AG20443 (cell line): ENCODE results near the gene FUZ.

Source experiments
- DNase-seq: peaks from one replicate; pipeline ENCODE4 v3.0.0; 2012; ENCODE audit warnings: low spot score, mixed read lengths

Gene FUZ

DNA sequence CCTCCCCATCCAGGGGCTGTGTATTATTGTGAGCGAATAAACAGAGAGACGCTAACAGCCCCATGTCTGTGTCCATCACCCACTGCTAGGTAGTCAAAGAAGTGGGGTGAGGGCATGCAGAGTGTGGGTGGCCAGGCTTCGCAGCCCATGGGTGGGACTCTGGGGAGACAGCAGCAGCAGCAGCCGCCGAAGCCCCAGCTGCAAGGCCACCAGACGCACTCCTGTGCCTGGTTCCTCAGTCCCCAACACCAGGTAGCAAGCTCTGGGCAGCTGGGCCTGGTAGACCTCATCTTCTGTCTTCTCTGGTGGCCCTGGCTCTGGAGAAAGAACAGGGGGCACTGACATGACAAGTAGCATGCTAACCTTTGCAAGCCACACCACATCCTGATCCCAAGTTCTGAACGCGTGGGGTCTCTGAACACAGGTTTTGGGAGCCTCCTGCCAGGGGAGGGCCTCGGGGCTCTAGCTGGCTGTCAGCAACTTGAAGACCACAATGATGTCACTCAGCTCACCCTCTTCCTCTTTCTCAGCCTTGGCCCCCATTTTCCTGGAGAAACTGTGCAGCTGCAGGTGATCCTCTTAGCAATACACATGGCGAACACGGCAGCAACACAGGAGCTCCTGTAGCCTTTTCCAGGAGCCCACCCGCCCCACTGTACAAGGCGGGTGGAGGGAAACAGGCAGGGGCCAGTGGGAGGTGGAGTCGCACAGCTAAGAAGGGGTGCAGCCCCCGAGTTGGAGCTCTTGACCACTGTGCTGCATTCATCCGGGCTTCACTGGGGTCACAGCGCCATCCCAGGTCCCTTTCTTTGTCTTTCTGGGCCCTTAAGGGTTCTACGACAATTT lies 5.8 kb downstream of the FUZ start:
- no peak for DNase-seq

DNA sequence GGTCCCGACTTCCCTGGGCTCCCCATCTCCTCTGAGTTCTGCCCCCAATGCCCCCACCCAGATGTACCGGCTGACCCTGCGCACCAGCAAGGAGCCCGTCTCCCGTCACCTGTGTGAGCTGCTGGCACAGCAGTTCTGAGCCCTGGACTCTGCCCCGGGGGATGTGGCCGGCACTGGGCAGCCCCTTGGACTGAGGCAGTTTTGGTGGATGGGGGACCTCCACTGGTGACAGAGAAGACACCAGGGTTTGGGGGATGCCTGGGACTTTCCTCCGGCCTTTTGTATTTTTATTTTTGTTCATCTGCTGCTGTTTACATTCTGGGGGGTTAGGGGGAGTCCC lies 6.5 kb downstream of the FUZ start:
- DNase-seq = no peak

DNA sequence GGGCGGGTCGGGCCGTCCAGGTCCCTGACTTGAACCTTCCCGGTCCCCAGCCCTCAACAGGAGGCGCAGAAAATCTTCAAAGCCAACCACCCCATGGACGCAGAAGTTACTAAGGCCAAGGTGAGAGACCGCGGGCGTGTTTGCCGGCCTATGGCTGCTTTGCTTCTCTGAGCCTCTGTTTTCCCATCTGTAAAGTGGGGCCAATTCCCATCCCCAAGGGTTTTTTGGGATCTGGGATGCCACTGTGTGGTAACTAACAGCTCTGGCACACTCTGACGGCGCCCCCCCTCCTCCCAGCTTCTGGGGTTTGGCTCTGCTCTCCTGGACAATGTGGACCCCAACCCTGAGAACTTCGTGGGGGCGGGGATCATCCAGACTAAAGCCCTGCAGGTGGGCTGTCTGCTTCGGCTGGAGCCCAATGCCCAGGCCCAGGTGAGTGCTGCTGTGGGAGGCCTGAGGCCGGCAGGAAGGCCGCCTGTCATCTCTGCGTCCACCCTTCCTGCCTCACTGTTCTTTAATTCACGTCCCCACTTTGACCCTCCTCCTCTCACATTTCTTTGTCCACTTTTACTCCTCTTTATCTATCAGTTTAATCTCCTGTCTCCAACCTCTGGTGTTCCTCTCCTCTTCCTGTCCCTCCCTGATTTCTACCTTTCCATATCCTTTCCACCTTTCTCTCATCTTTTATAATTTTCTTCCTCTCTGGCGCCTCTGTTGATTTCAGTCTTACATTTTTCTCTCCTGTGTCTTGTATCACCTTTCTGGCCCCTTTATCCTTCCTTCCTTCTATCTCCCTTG lies 7.1 kb downstream of the FUZ start:
- no peak for DNase-seq

DNA sequence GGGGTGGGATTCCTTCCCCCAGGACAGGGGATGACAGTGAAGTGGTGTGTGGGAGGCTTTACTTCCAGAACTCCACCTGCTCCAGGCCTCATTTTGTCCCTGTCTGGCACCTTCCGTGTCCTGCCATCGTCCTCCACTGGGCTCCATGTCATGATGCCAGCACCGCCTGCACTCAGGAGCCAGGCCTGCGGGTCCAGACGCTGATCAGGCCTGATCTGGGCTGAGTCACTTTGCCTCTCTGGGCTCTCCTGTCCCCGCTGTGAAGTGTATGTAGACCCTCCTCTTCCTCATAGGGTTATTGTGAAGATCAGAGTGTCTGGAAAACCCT lies 9.6 kb downstream of the FUZ start:
- DNase-seq = no peak

- DNase-seq = no peak
Observed at GRCh38 chr19:49802836-49803528, 10.1 kb downstream of the FUZ start.

- DNase-seq = peak; percentile 88
Observed at GRCh38 chr19:49801966-49802661, 11.0 kb downstream of the FUZ start.

- no peak for DNase-seq
Observed at GRCh38 chr19:49801401-49801888, 11.6 kb downstream of the FUZ start.

DNA sequence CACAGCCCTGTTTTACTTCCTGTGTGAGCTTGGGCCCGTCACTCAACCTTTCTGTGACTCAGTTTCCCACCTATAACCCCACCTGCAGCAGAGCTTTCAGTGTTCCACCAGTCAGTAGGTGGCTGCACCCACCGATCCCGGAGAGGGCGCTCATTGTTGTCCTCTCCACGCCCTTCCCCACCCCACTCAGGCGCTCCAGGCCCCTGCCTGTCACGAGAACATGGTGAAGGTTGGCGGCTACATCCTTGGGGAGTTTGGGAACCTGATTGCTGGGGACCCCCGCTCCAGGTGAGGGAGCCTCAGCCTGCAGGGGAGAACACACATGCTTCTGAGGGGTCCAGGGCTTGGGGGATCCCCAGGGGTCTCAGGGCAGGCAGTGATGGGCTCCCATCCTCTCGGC lies 12.3 kb downstream of the FUZ start:
- DNase-seq = no peak

DNA sequence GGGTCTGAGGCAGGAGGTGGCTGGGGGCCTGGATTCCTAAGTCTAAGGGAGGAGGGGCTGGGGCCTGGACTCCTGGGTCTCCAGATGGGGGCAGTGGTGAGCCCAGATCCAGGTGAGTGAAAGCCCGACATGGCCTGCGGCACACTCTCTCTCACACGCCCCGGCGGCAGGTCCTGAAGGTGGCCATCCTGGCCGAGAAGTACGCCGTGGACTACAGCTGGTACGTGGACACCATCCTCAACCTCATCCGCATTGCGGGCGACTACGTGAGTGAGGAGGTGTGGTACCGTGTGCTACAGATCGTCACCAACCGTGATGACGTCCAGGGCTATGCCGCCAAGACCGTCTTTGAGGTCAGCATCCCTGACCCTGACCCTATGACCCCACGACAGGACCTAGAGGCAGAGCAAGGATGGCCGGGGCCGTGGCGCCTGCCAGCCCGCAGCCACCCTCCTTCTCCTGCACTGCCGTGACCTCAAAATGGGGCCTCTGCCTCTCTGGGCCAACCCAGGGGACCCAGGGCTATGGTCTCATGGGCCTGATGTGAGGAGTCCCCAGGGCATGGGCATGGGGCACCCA lies 13.2 kb downstream of the FUZ start:
- DNase-seq = no peak

- DNase-seq = no peak
Observed at GRCh38 chr19:49799271-49799797, 13.8 kb downstream of the FUZ start.

GRCh38 chr19:49798574-49798973 lies 14.5 kb downstream of the FUZ start:
- DNase-seq = no peak

DNA sequence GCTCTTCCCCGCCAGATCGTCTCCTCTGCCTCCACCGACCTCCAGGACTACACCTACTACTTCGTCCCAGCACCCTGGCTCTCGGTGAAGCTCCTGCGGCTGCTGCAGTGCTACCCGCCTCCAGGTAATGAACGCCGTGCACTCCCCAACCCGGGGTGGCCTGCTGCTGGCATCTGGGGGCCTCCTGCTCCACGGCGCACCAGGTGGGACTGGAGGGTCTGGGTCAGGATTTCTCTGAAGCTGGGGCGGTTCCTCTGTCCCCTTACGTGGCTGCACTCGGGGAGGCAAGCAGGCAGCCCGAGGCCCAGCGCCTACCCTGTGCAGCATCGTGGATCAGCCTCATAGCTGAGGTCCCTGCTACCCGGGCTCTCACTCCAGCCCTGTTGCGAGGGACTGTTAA lies 17.5 kb downstream of the FUZ start:
- DNase-seq = no peak

DNA sequence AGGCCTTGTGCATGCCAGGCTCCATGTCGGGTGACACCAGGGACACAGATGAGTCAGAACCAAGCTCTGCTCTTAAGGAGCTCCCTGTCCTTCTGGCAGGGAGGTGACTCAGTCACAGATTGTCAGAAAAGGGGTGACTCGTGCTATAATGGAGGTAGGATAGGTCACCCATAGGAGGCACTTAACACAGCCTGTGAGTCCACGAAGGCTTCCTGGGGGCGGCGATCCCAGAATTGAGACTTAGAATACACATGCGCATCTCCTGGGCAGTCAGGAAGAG lies 19.6 kb downstream of the FUZ start:
- DNase-seq = no peak

DNA sequence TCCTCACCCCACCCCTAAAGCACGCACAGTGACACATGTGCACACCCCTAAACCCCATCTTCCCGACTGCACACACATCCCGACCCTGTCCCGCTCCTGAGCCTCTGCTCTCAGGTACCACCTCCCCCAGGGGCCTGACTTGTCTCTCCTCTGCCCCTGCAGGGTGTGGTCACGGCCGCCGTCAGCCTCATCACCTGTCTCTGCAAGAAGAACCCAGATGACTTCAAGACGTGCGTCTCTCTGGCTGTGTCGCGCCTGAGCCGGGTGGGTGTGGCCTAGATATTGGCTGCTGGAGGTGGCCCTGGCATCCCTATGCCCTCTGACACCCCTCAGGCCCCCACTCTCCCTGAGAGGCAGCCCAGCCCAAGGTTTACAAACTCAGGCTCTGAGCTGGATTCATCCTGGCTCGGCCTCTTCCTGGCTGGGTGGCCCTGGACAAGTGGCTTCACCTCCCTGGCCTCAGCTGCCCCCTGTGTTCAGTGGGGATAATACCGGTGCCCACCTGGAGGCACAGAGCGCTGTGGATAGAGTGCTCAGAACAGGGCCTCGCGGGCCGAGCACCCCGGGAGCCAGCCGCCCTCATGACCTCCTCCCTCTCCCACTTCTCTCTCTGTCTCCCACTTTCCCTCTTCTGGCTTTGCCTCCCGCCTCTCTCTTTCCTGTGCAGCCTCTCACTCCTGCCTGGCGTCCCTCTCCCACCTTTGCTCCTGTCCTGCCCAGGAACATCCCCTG lies 20.1 kb downstream of the FUZ start:
- no peak for DNase-seq

DNA sequence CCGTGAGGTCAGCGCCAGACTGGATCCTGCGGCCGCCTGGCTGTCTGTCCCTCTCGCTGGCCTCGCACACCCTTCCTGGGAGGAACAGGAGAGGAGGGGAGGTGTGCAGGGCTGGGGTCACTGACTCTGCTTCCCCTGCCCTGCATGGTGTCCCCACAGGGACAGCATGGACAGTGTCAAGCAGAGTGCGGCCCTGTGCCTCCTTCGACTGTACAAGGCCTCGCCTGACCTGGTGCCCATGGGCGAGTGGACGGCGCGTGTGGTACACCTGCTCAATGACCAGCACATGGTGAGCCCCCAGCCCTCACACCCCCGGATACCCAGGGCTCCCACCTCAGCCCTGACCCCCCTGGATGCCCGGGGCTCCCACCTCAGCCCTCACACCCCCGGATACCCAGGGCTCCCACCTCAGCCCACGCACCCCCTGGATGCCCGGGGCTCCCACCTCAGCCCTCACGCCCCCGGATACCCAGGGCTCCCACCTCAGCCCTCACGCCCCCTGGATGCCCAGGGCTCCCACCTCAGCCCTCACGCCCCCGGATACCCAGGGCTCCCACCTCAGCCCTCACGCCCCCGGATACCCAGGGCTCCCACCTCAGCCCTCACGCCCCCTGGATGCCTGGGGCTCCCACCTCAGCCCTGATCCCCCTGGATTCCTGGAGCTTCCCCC lies 21.2 kb downstream of the FUZ start:
- DNase-seq = no peak

GRCh38 chr19:49790866-49791265 lies 22.2 kb downstream of the FUZ start:
- DNase-seq = peak; percentile 51

DNA sequence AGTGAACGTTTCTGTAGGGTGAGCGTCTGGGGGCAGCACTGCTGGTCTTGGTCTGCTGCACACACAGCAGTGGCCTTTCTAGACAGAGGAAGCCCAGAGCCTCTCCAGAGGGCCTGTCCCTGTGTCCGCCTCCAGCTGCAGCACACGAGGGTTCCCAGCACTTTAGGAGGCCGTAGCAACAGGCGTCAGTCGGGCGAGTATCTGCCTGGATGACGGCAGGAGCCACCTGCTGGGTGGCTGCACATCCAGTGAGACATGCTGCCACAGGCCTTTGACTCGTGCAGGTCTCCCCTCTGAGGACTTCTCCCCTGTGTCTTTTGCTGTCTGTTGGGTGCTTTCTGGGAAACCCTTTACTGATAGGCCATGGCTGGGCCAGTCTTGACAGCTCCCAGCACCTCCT lies 24.2 kb downstream of the FUZ start:
- DNase-seq = no peak

- DNase-seq = no peak
Observed at GRCh38 chr19:49787746-49788145, 25.3 kb downstream of the FUZ start.

DNA sequence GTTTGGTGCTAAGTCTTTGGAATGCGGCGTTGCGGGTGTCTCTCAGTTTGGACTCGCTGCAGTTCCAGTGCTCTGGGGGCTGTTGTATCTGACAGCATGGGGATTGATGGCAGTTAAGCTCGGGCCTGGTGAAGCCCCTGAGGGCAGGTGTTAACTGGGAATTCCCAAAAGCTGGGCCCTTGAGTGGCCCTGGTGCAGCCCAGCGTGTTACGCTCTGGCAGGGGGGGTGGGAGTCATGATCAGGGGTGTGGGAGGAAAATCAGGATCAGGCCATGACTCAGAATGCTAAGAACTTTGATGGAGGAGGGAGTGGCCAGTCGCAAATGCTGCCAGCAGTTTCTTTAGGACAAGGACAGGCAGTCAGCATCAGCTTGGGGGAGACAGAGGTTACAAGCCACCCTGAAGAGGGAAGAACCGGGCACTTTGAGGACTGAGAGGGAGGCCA lies 26.7 kb downstream of the FUZ start:
- peak; percentile 94 for DNase-seq

- DNase-seq = no peak
Observed at GRCh38 chr19:49782515-49782914, 30.6 kb downstream of the FUZ start.

DNA sequence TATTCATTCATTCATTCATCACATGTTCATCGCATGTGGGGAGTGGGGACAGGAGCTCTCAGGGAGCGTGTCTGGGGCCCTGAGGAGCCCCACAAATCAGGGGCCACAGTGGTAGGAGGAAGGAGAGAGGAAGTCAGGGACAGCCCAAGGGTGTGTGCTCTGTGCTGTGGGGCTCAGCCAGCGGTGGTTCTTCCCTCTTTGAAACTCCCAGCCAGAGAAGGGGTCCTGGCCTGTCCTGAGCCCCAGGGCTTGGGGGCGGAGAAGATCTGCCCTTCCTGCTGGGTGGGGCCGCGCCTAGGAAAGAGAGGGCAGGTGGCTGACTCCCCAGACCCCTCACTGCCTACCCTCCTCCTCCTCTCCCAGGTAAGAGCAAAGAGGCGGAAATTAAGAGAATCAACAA lies 31.7 kb downstream of the FUZ start:
- DNase-seq = no peak
